ENCODE results near the gene NMNAT2. TPM values are rescaled to one million over a fixed set of nuclear protein-coding genes. Genes with fewer than 3 reads are reported as not detected.
A peak's percentile ranks its signal among the peaks of the same experiment; 100 is the strongest.

The NMNAT2 gene
- total and polyA plus RNA-seq, 2 of the 13 experiments (the other 11 are each of a cell fraction or from before 2014, with no cell fraction given) = not detected

DNA sequence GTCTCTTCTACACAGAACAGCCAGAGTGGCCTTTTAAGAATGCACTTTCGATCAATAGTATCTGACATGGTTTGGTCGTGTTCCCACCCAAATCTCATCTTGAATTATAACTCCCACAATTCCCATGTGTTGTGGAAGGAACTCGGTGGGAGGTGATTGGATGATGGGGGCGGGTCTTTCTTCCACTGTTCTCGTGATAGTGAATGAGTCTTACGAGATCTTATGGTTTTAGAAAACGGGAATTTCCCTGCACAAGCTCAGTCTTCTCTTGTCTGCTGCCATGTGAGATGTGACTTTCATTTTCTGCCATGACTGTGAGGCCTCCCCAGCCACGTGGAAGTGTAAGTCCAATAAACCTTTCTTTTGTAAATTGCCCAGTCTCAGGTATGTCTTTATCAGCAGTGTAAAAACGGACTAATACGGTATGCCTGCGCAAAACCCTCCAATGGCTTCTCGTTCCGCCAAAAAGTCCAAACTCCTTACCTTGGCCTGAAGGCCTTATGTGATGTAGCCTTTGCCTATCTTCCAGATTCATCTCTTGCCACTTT lies 31.1 kb upstream of the NMNAT2 start:
- no peak for ATAC-seq
- POLR2A ChIA-PET = no interaction called here
- no TSS peak for BruUV-seq (replicated peaks)
- no peak overlapping the region for H3K27ac ChIP-seq (ENCODE audit: extremely low read length, insufficient read depth, low read length)
- no peaks in the 10 kb centered on the region for H3K4me1 ChIP-seq (ENCODE audit: insufficient read depth, low read length)
- no peaks in the 10 kb centered on the region for H3K9me3 ChIP-seq (ENCODE audit: low read length)
- CTCF ChIA-PET (ENCODE audit: low intra/inter-chr PET ratio, low total read pairs) = no interaction called here
- intact Hi-C loops (cut with micrococcal nuclease; ENCODE audit: unreplicated experiment) (no loop called here), in situ Hi-C loops (cut with HindIII; ENCODE audit: extremely low pct_ligation_motif_present, low pct_unique_long_range_greater_than_20kb) (no loop called here)
- peak overlapping the region; percentile 20; the same call in 1 of the 2 replicates for H3K4me2 ChIP-seq (ENCODE audit: low read depth, low read length)
- no peaks in the 10 kb centered on the region for H4K20me1 ChIP-seq (ENCODE audit: insufficient read depth, low read length)
- H3K36me3 ChIP-seq (replicated peaks in 1 of 2; ENCODE audit: control insufficient read depth in 1 of 2, insufficient read depth in 2 of 2, low read length in 2 of 2) = no peaks in the 10 kb centered on the region
- no peak overlapping the region for H2AFZ ChIP-seq (ENCODE audit: low read length)
- no peak overlapping the region for H3K9ac ChIP-seq (ENCODE audit: insufficient read depth, low read depth, low read length)
- no peaks in the 10 kb centered on the region for H3K79me2 ChIP-seq (ENCODE audit: insufficient read depth, low read length)
- FAIRE-seq = no peak
- no peaks in the 10 kb centered on the region for H3K27me3 ChIP-seq (ENCODE audit: control insufficient read depth in 1 of 2, insufficient read depth in 2 of 2, low read length in 2 of 2)
- TF ChIP-seq POLR2A (IDR thresholded peaks at IDR 0.05; ENCODE audit: insufficient read depth in 1 of 2, low read depth in 2 of 2, low read length in 2 of 2) (peak in 1 of 2 experiments; percentile 48; a peak in 1 of 4 replicates), ZNF678 (CRISPR knock-in tag; IDR thresholded peaks at IDR 0.05) (no peak), ZNF136 (CRISPR knock-in tag; IDR thresholded peaks at IDR 0.05; ENCODE audit: low read depth) (no peak), CHD2 (IDR thresholded peaks at IDR 0.05; ENCODE audit: low read depth, low read length) (peak; percentile 54; the same call in 1 of the 2 replicates), ZFY (CRISPR knock-in tag; IDR thresholded peaks at IDR 0.05) (0 out of 2 replicates have a peak, but pooled peaks have one; percentile 28), ZNF572 (CRISPR knock-in tag; IDR thresholded peaks at IDR 0.05) (no peak)
- WGBS (ENCODE audit: low lambda C conversion rate) = 52% methylated on average over 13 of the region's 13 CpGs
- no peak overlapping the region for H3K4me3 ChIP-seq (replicated peaks in 1 of 3; ENCODE audit: insufficient read depth in 1 of 3, low read depth in 2 of 3, low read length in 3 of 3)
- no peak for DNase-seq (ENCODE audit: low spot score)

GRCh38 chr1:183444243-183444642 lies 26.1 kb upstream of the NMNAT2 start:
- Histone ChIP-seq H4K20me1 (ENCODE audit: insufficient read depth, low read length) (no peaks in the 10 kb centered on the region), H3K4me3 (replicated peaks in 1 of 3; ENCODE audit: insufficient read depth in 1 of 3, low read depth in 2 of 3, low read length in 3 of 3) (no peak overlapping the region), H3K36me3 (replicated peaks in 1 of 2; ENCODE audit: control insufficient read depth in 1 of 2, insufficient read depth in 2 of 2, low read length in 2 of 2) (no peaks in the 10 kb centered on the region), H2AFZ (ENCODE audit: low read length) (no peak overlapping the region), H3K9ac (ENCODE audit: insufficient read depth, low read depth, low read length) (no peak overlapping the region), H3K79me2 (ENCODE audit: insufficient read depth, low read length) (no peaks in the 10 kb centered on the region), H3K4me1 (ENCODE audit: insufficient read depth, low read length) (no peaks in the 10 kb centered on the region), H3K27me3 (ENCODE audit: control insufficient read depth in 1 of 2, insufficient read depth in 2 of 2, low read length in 2 of 2) (peaks cover 0 to 10% of the 10 kb centered on the region in 2 experiments; a peak in 2 of 5 replicates), H3K4me2 (ENCODE audit: low read depth, low read length) (no peak overlapping the region), H3K9me3 (ENCODE audit: low read length) (no peaks in the 10 kb centered on the region), H3K27ac (ENCODE audit: extremely low read length, insufficient read depth, low read length) (no peak overlapping the region)
- ChIA-PET POLR2A (no interaction called here), CTCF (ENCODE audit: low intra/inter-chr PET ratio, low total read pairs) (no interaction called here)
- WGBS (ENCODE audit: low lambda C conversion rate) = 33% methylated on average over 3 of the region's 3 CpGs
- BruUV-seq (replicated peaks) = no TSS peak
- FAIRE-seq (no peak), DNase-seq (ENCODE audit: low spot score) (no peak), ATAC-seq (no peak)
- intact Hi-C loops (cut with micrococcal nuclease; ENCODE audit: unreplicated experiment) (no loop called here), in situ Hi-C loops (cut with HindIII; ENCODE audit: extremely low pct_ligation_motif_present, low pct_unique_long_range_greater_than_20kb) (no loop called here)
- TF ChIP-seq RFXAP (CRISPR knock-in tag; IDR thresholded peaks at IDR 0.05; ENCODE audit: borderline replicate concordance) (no peak), ZNF569 (CRISPR knock-in tag; IDR thresholded peaks at IDR 0.05; ENCODE audit: borderline replicate concordance) (no peak), ZNF383 (CRISPR knock-in tag; IDR thresholded peaks at IDR 0.05; ENCODE audit: borderline replicate concordance) (no peak), NR3C1 (CRISPR knock-in tag; IDR thresholded peaks at IDR 0.05) (no peak), ZNF660 (CRISPR knock-in tag; IDR thresholded peaks at IDR 0.05; ENCODE audit: borderline replicate concordance, low read depth) (no peak), SAP130 (CRISPR knock-in tag; IDR thresholded peaks at IDR 0.05; ENCODE audit: low read depth) (no peak), ZNF12 (CRISPR knock-in tag; IDR thresholded peaks at IDR 0.05) (no peak), IRF9 (CRISPR knock-in tag; IDR thresholded peaks at IDR 0.05; ENCODE audit: borderline replicate concordance) (no peak), RNF2 (conservative IDR thresholded peaks at IDR 0.05; ENCODE audit: low read depth) (no peak), KDM4B (CRISPR knock-in tag; IDR thresholded peaks at IDR 0.05) (no peak), ZNF83 (CRISPR knock-in tag; IDR thresholded peaks at IDR 0.05; ENCODE audit: borderline replicate concordance) (no peak)
- TF ChIP-seq, protein P1, sequence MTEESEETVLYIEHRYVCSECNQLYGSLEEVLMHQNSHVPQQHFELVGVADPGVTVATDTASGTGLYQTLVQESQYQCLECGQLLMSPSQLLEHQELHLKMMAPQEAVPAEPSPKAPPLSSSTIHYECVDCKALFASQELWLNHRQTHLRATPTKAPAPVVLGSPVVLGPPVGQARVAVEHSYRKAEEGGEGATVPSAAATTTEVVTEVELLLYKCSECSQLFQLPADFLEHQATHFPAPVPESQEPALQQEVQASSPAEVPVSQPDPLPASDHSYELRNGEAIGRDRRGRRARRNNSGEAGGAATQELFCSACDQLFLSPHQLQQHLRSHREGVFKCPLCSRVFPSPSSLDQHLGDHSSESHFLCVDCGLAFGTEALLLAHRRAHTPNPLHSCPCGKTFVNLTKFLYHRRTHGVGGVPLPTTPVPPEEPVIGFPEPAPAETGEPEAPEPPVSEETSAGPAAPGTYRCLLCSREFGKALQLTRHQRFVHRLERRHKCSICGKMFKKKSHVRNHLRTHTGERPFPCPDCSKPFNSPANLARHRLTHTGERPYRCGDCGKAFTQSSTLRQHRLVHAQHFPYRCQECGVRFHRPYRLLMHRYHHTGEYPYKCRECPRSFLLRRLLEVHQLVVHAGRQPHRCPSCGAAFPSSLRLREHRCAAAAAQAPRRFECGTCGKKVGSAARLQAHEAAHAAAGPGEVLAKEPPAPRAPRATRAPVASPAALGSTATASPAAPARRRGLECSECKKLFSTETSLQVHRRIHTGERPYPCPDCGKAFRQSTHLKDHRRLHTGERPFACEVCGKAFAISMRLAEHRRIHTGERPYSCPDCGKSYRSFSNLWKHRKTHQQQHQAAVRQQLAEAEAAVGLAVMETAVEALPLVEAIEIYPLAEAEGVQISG (CRISPR knock-in tag; IDR thresholded peaks at IDR 0.05) = no peak

All from HepG2 (cell line).